Tibial nerve (tissue), 3 donors: ENCODE results near the gene ANO6.

Source experiments
- POLR2A ChIP-seq, 2 donors: fragments of 450-650 bp; IDR thresholded peaks; one replicate each; pipeline ENCODE4 v1.6.1; 2017; ENCODE audit warnings: antibody characterized with exemption in 2 of 2, mild to moderate bottlenecking in 2 of 2, moderate library complexity in 2 of 2
- TF ChIP-seq, protein P1 (sequence below), 5 experiments: fragments of 200-600 bp in 3 of 5; fragments of 450-650 bp in 2 of 5; sonication (generic) in 3 of 5; IDR thresholded peaks; one replicate each; pipeline ENCODE4 v1.5.1; 2016 to 2019; ENCODE audit warnings: antibody characterized with exemption in 5 of 5, mild to moderate bottlenecking in 3 of 5, moderate library complexity in 2 of 5

DNA sequence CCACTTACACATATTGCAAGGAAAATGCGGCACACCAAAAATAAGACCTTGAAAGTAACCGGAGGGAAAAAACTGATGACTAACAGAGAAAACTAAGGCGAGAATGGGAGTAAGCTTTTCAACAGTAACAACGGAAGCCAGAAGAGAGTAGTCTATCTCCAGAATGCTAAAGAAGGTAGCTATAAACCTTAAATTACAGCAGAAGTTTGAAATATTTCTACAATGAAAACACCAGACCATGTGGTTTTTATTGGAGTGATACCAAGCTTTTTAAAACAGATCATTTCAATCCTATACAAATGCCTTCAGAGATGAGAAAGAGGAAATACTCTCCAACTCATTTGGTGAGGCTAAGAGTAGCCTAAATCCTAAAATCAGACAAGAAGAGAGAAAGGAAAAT is 209.5 kb downstream of the ANO6 start:
- TF ChIP-seq, protein P1, sequence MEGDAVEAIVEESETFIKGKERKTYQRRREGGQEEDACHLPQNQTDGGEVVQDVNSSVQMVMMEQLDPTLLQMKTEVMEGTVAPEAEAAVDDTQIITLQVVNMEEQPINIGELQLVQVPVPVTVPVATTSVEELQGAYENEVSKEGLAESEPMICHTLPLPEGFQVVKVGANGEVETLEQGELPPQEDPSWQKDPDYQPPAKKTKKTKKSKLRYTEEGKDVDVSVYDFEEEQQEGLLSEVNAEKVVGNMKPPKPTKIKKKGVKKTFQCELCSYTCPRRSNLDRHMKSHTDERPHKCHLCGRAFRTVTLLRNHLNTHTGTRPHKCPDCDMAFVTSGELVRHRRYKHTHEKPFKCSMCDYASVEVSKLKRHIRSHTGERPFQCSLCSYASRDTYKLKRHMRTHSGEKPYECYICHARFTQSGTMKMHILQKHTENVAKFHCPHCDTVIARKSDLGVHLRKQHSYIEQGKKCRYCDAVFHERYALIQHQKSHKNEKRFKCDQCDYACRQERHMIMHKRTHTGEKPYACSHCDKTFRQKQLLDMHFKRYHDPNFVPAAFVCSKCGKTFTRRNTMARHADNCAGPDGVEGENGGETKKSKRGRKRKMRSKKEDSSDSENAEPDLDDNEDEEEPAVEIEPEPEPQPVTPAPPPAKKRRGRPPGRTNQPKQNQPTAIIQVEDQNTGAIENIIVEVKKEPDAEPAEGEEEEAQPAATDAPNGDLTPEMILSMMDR (IDR thresholded peaks at IDR 0.05) = no peak
- no peak for TF ChIP-seq POLR2A (IDR thresholded peaks at IDR 0.05)
